NT2/D1 (cell line): ENCODE results near the gene MAK.

ENCODE experiments used
- YY1 ChIP-seq: IDR thresholded peaks from 2 replicates; pipeline ENCODE4 v1.6.1; 2011; ENCODE audit not compliant: insufficient read length, insufficient read depth
- ZNF274 ChIP-seq: IDR thresholded peaks from 2 replicates; pipeline ENCODE4 v1.6.1; 2011; ENCODE audit warnings: mild to moderate bottlenecking, low read depth, low read length

- TF ChIP-seq YY1 = no peak
- TF ChIP-seq ZNF274 = no peak
Measured at GRCh38 chr6:10759884-10760329, 78.4 kb downstream of the MAK start.
